Osteoblast (primary cell): ENCODE measurements around the gene GRM5. TPM values are rescaled to one million over a fixed set of nuclear protein-coding genes. Genes with fewer than 3 reads are reported as not detected.
A peak's percentile ranks its signal among the peaks of the same experiment; 100 is the strongest.

Experiments
- DNase-seq: peaks from one replicate; pipeline ENCODE4 v3.0.0; 2011; ENCODE audit warnings: low spot score, mixed read lengths; ENCODE audit not compliant: insufficient read length; ENCODE audit errors: missing footprints
- H2AFZ ChIP-seq: 2 replicates; pipeline ENCODE4 v1.6.0; 2011; ENCODE audit warnings: mild to moderate bottlenecking, low read length
- H3K27ac ChIP-seq: 2 replicates; pipeline ENCODE4 v1.5.1; 2011; ENCODE audit warnings: mild to moderate bottlenecking, low read depth, low read length, moderate library complexity
- H3K27me3 ChIP-seq: 2 replicates; pipeline ENCODE4 v1.6.0; 2012; ENCODE audit warnings: mild to moderate bottlenecking, control low read depth, inconsistent platforms, low read length, moderate library complexity; ENCODE audit not compliant: insufficient read depth
- H3K36me3 ChIP-seq: 2 replicates; pipeline ENCODE4 v1.5.1; 2011; ENCODE audit warnings: mild to moderate bottlenecking, low read length, control low read depth, moderate library complexity; ENCODE audit not compliant: insufficient read depth
- H3K4me1 ChIP-seq: 2 replicates; pipeline ENCODE4 v1.5.1; 2011; ENCODE audit warnings: mild to moderate bottlenecking, low read length, control low read depth, moderate library complexity; ENCODE audit not compliant: insufficient read depth
- H3K4me2 ChIP-seq: 2 replicates; pipeline ENCODE4 v1.6.0; 2011; ENCODE audit warnings: mild to moderate bottlenecking, low read length; ENCODE audit not compliant: insufficient read depth
- H3K4me3 ChIP-seq: fragments of 200-600 bp; sonication (generic); 3 replicates; pipeline ENCODE4 v1.5.1; 2012; ENCODE audit warnings: mild to moderate bottlenecking, low read length, inconsistent platforms; ENCODE audit not compliant: insufficient read depth
- H3K79me2 ChIP-seq: 2 replicates; pipeline ENCODE4 v1.6.0; 2012; ENCODE audit warnings: mild to moderate bottlenecking, low read length, control low read depth, inconsistent platforms; ENCODE audit not compliant: insufficient read depth
- H3K9me3 ChIP-seq: 2 replicates; pipeline ENCODE4 v1.5.1; 2011; ENCODE audit warnings: low read depth, low read length, control low read depth
- H4K20me1 ChIP-seq: 2 replicates; pipeline ENCODE4 v1.6.0; 2012; ENCODE audit warnings: mild to moderate bottlenecking, low read length, control low read depth; ENCODE audit not compliant: insufficient read depth
- CTCF ChIP-seq: IDR thresholded peaks from 2 replicates; pipeline ENCODE4 v1.5.1; 2011; ENCODE audit warnings: mild to moderate bottlenecking, low read depth, low read length, moderate library complexity; ENCODE audit errors: extremely low read depth
- total RNA-seq: library from RNA; depleted of rRNA; stranded (reverse); fragments of >200 nt; gene quantifications from 2 replicates; pipeline ENCODE4 v1.2.3, GENCODE V29; 2012

GRM5 gene
- total RNA-seq, 1 donor = not detected

- DNase-seq = no peak
- Histone ChIP-seq H3K9me3 (no peaks in the 10 kb centered on the region), H2AFZ (no peak overlapping the region), H3K79me2 (no peaks in the 10 kb centered on the region), H3K27me3 (no peaks in the 10 kb centered on the region), H3K4me3 (no peak overlapping the region), H3K4me2 (no peak overlapping the region), H3K36me3 (no peaks in the 10 kb centered on the region), H3K27ac (no peak overlapping the region), H4K20me1 (no peaks in the 10 kb centered on the region), H3K4me1 (no peaks in the 10 kb centered on the region)
- no peak for TF ChIP-seq CTCF
Observed at GRCh38 chr11:88511006-88511405, 554.8 kb downstream of the GRM5 start.

GRCh38 chr11:88508759-88509581 is 556.8 kb downstream of the GRM5 start:
- Histone ChIP-seq H4K20me1 (no peaks in the 10 kb centered on the region), H3K9me3 (no peaks in the 10 kb centered on the region), H3K36me3 (no peaks in the 10 kb centered on the region), H3K27me3 (no peaks in the 10 kb centered on the region), H3K27ac (no peak overlapping the region), H3K4me2 (peak overlapping the region; percentile 73), H3K79me2 (no peaks in the 10 kb centered on the region), H3K4me3 (peak overlapping the region; percentile 64), H3K4me1 (no peaks in the 10 kb centered on the region), H2AFZ (peak overlapping the region; percentile 70)
- TF ChIP-seq CTCF = no peak
- peak; percentile 83 for DNase-seq

GRCh38 chr11:88508418-88508758 is 557.4 kb downstream of the GRM5 start:
- Histone ChIP-seq H3K27ac (no peak overlapping the region), H3K9me3 (no peaks in the 10 kb centered on the region), H3K4me2 (peak overlapping the region; percentile 73), H3K79me2 (no peaks in the 10 kb centered on the region), H2AFZ (peak overlapping the region; percentile 70), H3K27me3 (no peaks in the 10 kb centered on the region), H3K4me1 (no peaks in the 10 kb centered on the region), H3K36me3 (no peaks in the 10 kb centered on the region), H3K4me3 (peak overlapping the region; percentile 64), H4K20me1 (no peaks in the 10 kb centered on the region)
- no peak for DNase-seq
- TF ChIP-seq CTCF = no peak

GRCh38 chr11:88507771-88508417 is 557.9 kb downstream of the GRM5 start:
- Histone ChIP-seq H2AFZ (no peak overlapping the region), H4K20me1 (no peaks in the 10 kb centered on the region), H3K4me2 (no peak overlapping the region), H3K4me3 (no peak overlapping the region), H3K27ac (no peak overlapping the region), H3K79me2 (no peaks in the 10 kb centered on the region), H3K27me3 (no peaks in the 10 kb centered on the region), H3K9me3 (no peaks in the 10 kb centered on the region), H3K36me3 (no peaks in the 10 kb centered on the region), H3K4me1 (no peaks in the 10 kb centered on the region)
- TF ChIP-seq CTCF = no peak
- no peak for DNase-seq
